ENCODE measurements around the gene UBAC2.

- TF ChIP-seq CTCF (conservative IDR thresholded peaks at IDR 0.05) (no peak), ZFX (IDR thresholded peaks at IDR 0.05) (no peak)
Observed at GRCh38 chr13:99199541-99200431, 868 bp upstream of the UBAC2 start.
